ENCODE data around the gene TMEM198. TPM values are rescaled to one million over a fixed set of nuclear protein-coding genes. Genes with fewer than 3 reads are reported as not detected.
A peak's percentile ranks its signal among the peaks of the same experiment; 100 is the strongest.

Gene TMEM198
- total and polyA plus RNA-seq, 9 of the 15 experiments (the other 6 are each of a cell fraction or from before 2014, with no cell fraction given), result 0.03 to 3.8 (median 1.0) TPM

- no peak for TF ChIP-seq GTF2B (IDR thresholded peaks at IDR 0.05; ENCODE audit: extremely low read depth, insufficient read length)
- TF ChIP-seq ZNF695 (CRISPR knock-in tag; IDR thresholded peaks at IDR 0.05), result no peak
- no peak for TF ChIP-seq GTF2E2 (tag; IDR thresholded peaks at IDR 0.05)
- TF ChIP-seq CBX3 (IDR thresholded peaks at IDR 0.05; ENCODE audit: borderline replicate concordance in 1 of 2, low read length in 2 of 2), result no peak
- peak in 1 of 3 experiments; percentile 8 for TF ChIP-seq YY1 (IDR thresholded peaks at IDR 0.05; ENCODE audit: borderline replicate concordance in 1 of 3, control insufficient read depth in 1 of 3, extremely low read depth in 1 of 3, insufficient read depth in 3 of 3, insufficient read length in 1 of 3, insufficient replicate concordance in 2 of 3, low read depth in 1 of 3, low read length in 2 of 3)
- TF ChIP-seq ZNF75A (CRISPR knock-in tag; IDR thresholded peaks at IDR 0.05), result peak; percentile 84
- TF ChIP-seq IFI16 (CRISPR knock-in tag; IDR thresholded peaks at IDR 0.05), result no peak
- TF ChIP-seq TBP (optimal IDR thresholded peaks at IDR 0.05; ENCODE audit: low read depth, low read length), result peak; percentile 26
- TF ChIP-seq PRPF4 (IDR thresholded peaks at IDR 0.05; ENCODE audit: insufficient read depth, low read depth, low read length, poor library complexity, severe bottlenecking), result no peak
- TF ChIP-seq RERE (CRISPR knock-in tag; IDR thresholded peaks at IDR 0.05; ENCODE audit: borderline replicate concordance), result 0 out of 2 replicates have a peak, but pooled peaks have one; percentile 57
- peak; percentile 93 for TF ChIP-seq KDM1A (IDR thresholded peaks at IDR 0.05)
- TF ChIP-seq KLF1 (tag; IDR thresholded peaks at IDR 0.05), result no peak
- no peak for TF ChIP-seq TAF15 (IDR thresholded peaks at IDR 0.05; ENCODE audit: low read depth, low read length)
- no peak for TF ChIP-seq RBM22 (IDR thresholded peaks at IDR 0.05; ENCODE audit: low read depth, low read length, poor library complexity, severe bottlenecking)
- TF ChIP-seq POU5F1 (IDR thresholded peaks at IDR 0.05; ENCODE audit: borderline replicate concordance, low read depth, low read length, partially characterized antibody), result no peak
- no peak for TF ChIP-seq ZBTB1 (CRISPR knock-in tag; IDR thresholded peaks at IDR 0.05; ENCODE audit: borderline replicate concordance, low read depth)
- TF ChIP-seq CLOCK (CRISPR knock-in tag; IDR thresholded peaks at IDR 0.05; ENCODE audit: borderline replicate concordance), result no peak
Measured at GRCh38 chr2:219509780-219510511, 33.9 kb upstream of the TMEM198 start (continued).

All from K562 (cell line).